Stimulated activated CD4-positive, alpha-beta T cell treated with anti-CD3 and anti-CD28 coated beads, Interleukin-1b, Interleukin-23, amount 100 ng/mL, for 1 hour (primary cell): ENCODE results near the gene CFAP73.

Source experiments
- DNase-seq, 2 donors: peaks; one replicate each; pipeline ENCODE4 v3.0.0-alpha.2; 2020; ENCODE audit warnings: low read depth in 2 of 2

The CFAP73 gene

DNA sequence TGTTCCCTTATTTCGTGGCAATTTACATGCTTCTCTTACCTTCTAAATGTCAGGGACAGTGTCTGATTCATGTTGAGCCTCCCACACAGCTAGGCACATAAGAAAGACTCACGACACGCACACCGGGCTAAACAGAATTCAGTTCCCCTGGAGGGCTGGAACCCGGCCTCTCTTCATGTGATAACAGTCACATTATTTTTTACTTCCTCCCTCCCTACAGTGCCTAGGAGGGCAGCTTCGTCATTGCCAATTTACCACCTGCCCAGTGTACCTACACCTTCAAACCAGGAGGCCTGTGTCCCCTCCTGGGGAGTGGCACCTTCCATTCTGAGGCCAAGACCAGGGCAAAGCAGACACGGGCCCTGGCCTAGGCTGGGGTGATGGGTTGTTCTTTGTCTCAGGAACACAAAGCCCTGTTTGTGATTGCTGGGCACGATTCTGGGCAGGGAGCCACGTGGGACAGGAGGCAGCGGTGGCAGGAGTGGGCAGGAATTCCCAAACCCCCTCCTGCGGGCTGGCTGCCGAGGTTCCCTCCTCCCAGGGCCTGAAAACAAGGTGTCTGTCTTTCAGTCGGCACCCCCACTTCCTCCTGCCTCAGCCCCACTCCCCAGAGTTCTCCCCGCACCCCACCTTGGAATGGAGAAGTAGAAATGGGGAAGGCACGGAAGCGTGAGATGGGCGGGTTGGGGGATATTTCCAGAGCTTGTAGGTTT, 7.2 kb upstream of the CFAP73 start:
- no peak for DNase-seq

DNA sequence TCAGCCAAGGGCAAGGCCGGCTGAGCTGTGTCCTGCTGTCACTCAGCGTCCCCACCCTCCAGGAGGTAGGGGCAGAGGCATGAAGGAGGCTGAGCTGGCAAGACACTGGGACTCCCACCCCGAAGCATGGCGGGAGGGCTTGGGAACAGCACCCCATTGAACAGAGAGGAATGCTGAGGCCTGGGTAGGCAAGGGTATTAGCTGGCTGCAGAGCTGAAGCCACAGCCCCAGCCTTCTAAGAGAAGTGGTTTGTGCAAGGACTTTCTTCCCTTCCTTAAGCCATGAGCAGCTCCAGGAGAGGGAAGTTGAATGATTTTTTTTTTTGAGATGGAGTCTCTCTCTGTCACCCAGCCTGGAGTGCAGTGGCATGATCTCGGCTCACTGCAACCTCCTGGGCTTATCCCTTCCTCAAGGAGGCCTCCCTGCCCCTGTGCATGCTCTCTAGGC, 6.6 kb upstream of the CFAP73 start:
- DNase-seq: no peak

DNA sequence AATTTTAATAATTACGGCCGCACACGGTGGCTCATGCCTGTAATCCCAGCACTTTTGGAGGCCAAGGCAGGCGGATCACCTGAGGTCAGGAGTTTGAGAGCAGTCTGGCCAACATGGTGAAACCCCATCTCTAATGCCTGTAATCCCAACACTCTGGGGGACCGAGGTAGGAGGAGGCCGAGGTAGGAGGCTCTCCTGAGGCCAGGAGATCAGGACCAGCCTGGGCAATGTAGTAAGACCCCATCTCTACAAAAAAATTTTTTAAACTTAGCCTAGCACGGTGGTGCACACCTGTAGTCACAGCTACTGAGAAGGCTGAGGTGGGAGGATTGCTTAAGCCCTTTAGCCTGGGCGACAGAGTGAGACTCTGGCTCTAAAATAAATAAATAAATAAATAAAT, 5.6 kb upstream of the CFAP73 start:
- DNase-seq: no peak

DNA sequence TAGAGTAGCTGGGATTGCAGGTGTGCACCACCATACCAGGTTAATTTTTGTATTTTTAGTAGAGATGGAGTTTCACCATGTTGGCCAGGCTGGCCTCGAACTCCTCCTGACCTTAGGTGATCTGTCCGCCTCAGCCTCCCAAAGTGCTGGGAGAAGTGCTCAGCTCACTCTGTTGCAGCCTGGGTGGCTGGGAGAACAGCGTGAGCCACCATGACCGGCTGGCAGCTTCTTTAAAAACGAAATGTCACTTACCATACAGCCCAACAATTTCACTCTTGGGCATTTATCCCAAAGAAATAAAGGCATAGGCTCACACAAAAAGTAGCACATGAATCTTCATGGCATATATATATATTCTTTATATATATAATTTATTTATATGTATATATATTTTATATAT, 4.7 kb upstream of the CFAP73 start:
- no peak for DNase-seq

DNA sequence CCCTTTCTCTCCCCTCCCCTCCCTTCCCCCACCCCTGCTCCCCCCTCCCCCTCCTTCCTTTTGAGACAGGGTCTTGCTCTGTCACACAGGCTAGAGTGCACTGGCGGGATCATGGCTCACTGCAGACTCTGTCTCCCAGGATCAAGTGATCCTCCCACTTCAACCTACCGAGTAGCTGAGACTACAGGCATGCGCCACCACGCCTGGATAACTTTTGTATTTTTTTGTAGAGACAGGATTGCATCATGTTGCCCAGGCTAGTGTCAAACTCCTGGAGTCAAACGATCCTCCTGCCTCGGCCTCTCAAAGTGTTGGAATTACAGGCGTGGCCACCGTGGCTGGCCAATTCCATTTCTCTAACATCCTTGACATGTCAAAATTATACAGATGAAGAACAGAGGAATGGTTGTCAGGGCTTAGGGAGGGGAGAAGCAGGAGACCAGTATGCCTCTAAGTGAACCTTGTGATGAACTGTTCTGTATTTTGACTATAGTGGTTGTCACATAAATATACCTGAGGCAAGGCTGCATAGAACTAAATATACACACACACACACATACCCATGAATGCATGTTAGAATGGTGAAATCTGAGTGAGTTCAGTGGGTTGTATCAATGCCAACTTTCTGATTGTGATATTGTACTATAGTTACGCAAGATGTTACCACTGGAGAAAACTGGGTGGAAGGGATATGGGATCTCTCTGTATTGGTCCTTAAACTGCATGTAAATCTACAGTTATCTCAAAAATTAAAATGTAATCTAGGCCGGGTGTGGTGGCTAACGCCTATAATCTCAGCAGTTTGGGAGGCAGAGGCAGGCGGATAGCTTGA, 3.6 kb upstream of the CFAP73 start:
- DNase-seq: no peak

DNA sequence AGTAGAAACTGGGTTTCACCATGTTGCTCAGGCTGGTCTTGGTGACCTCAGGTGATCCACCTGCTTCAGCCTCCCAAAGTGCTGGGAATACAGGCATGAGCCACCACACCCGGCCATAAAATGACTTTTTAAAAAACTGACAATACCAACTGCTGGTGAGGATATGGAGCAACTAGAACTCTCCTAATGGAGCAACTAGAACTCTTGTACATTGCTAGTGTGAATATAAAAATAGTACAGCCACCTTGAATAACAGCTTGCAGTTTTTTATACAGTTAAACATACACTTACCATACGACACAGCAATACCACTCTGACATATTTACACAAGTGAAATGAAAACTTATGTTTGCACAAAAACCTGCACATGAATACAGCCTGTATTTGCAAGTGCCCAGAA, 2.5 kb upstream of the CFAP73 start:
- DNase-seq: no peak

DNA sequence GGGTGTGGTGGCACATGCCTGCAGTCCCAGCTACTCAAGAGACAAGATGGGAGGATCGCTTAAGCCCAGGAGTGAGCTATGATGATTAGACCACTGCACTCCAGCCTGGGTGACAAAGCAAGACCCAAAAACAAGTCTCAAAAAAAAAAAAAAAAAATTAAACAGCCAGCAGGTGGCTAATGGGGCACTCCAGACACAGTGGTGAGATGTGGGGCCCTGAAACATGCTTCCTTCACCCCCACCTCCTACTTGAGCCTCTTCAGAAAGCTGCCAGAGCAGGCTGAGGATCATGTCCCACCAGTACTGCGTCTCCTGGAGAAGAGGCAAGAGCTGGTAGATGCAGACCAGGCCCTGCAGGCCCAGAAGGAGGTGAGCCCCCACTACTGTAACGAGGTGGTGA, 2.1 kb downstream of the CFAP73 start:
- no peak for DNase-seq

DNA sequence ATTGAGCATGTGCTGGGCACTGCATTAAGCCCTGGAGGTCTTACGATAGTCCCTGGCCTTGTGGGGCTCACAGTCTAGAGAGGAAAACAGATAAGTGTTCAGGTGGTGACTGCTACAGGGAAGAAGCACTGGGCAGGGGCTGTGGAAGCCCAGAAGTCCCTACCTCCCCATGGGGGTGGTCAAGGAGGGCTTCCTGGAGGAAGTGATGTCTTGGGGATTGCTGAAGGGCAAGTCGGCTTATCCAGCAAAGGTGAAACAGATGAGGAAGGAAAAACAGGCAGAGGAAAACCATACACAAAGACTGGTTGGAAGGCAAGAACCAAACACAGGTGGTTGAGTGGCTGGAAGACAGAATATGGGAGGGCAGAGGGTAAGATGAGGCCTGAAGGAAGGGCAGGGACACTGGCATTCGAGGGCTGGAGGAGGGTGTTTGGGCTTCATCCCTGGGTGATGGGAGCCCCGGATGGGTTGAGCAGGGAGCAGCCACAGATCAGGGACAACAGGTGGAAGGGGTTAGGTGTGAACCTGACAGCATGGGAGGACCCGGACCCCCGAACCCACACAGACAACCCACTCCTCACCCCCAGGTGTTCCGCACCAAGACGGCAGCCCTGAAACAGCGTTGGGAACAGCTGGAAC, 2.8 kb downstream of the CFAP73 start:
- no peak for DNase-seq

DNA sequence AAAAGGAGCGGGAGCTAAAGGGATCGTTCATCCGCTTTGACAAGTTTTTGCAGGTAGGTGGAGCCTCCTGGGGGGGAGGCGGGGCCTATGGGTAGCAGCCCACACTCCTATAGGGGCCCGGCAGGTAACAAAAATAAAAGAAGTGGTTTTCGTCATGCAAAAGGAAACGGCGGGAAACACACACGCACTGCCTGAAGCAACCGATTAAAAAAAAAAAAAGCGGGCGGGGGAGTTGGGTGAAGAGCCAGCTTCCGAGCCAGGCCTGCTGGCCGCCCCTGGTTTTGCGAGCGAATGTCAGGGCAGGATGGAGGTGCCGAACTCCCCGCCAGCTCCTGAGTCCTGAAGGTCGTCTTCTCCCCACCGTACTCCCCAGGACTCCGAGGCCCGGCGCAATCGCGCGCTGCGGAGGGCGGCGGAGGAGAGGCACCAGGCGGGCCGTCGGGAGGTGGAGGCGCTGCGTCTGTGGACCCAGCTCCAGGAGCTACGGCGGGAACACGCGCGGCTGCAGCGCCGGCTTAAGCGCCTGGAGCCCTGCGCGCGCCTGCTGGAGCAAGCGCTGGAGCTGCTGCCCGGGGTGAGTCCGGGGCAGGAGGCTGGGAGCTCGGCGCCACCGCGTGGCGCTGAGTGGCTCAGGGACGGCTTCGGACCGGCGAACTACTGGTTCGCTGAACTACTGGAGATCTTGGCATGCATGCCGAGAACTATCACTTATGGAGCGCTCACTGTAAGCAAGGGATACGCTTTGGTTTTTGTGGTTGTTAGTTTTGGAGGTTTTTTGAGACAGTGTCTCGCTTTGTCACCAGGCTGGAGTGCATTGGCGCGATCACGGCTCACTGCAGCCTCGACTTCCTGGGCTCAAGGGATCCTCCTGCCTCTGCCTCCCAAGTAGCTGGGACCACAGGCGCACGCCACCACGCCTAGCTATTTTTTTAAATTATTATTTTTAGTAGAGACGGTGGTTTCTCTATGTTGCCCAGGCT, 3.6 kb downstream of the CFAP73 start:
- peak in 1 of 2 donors; percentile 38 for DNase-seq

DNA sequence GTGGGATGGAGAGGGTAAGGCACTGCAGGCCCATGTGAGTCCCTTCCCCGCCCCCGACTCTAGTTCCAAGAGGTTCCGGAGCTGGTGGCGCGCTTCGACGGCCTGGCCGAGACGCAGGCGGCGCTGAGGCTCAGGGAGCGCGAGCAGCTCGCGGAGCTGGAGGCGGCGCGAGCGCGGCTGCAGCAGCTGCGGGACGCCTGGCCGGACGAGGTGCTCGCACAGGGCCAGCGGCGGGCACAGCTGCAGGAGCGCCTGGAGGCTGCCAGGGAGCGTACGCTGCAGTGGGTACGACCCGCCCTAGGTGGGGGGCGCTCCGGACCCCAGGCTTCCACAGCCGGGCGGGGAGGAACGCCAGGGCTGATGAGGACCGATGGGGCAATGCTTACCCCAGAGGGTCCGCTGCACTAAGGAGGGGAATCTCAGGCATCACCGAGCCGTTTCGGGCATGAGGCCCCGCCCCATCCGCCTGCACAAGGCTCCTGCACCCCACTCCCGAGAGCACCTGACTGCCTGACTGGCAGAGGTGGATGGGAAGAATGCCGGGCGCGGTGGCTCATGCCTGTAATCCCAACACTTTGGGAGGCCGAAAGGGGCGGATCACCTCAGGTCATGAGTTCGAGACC, 4.9 kb downstream of the CFAP73 start:
- no peak for DNase-seq

DNA sequence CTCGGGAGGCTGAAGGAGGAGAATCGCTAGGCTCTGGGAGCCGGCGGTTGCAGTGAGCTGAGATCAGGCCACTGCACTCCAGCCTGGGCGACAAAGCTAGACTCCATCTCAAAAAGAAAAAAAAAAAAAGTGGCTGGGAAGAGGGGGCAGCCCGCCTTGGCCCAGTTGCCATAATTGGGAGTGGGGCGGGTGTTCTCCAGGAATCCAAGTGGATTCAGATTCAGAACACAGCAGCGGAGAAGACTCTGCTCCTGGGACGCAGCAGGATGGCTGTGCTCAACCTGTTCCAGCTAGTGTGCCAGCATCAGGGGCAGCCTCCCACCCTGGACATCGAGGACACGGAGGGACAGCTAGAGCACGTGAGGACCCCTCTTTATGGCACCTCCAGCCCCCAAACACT, 5.5 kb downstream of the CFAP73 start:
- no peak for DNase-seq

DNA sequence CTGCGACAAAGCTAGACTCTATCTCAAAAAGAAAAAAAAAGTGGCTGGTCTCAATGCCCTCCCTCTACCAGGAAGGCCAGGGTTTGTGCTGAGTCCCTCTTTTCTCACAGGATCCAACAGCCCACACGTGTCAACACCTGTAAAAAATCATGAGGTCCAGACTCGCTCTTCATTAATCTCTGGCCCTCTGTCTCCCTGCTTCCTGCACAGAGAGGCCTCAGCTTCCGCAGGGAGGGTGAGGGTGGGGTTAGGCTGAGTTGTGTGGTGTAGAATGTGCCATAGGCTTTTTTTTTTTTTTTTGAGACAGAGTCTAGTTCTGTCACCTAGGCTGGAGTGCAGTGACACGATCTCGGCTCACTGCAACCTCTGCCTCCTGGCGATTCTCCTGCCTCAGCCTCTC, 6.1 kb downstream of the CFAP73 start:
- no peak for DNase-seq

DNA sequence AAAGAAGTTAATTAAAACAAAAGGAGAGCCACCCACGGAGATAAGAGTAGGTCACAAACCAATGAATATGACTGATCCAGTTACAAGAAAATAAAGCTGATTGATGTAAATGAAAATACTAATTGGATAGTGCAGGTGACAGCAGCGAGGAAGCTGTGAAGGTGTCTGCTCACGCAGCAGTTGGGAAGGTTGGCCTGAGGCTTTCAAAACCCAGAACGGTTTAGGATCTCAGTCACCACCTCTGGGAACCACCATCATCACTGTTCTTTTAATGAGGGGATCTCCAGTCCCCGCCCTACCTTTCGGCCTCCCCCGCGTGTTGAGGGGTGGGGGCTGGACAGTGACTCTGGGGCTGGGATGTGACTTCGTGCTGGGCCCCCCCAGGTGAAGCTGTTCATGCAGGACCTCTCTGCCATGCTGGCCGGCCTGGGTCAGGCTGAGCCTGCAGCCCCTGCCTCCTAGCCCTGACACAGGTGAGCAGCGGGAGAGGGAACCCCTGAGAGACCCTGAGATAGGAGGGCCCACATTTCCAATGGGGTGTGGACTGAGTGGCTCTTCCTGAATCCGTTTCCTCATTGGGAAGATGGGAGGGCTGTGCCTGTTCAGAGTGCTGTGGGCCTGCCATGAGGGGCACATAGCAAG, 7.8 kb downstream of the CFAP73 start:
- DNase-seq: no peak

DNA sequence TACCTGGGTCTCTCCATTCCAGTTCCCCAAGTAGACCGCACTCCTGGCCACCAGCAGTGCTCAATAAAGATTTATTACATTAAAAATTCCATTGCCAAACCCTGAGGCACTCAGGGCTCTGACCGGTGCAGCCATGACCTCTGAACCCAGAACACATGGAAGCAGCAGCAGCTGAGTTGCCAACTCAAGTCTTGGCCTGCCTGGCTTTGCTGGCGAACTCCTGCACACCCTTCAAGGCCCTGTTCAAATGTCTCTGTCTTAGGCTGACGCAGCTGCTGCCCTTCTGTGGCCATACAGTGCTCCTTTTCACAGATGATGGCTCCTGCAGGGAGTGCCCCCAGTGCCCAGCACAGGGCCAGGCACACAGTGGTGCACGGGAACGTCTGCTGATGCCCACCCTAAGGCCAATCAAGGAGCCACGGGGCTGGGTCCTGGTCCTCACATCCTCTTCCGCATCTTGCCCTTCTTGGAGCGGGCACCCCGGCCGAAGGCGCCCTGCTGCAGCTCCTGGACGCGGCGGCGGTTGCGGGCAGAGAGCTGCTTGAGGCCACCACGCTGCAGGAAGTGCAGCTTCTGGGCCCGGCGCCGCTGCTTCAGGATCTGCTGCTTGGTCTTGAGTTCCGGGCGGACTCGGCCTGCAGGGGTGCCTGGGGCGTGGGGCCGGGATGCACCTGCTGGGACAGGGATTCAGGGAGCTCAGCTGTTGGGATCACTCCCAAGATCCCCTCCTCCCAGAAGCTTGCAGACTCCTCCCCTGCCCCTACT, 9.1 kb downstream of the CFAP73 start:
- DNase-seq: no peak

DNA sequence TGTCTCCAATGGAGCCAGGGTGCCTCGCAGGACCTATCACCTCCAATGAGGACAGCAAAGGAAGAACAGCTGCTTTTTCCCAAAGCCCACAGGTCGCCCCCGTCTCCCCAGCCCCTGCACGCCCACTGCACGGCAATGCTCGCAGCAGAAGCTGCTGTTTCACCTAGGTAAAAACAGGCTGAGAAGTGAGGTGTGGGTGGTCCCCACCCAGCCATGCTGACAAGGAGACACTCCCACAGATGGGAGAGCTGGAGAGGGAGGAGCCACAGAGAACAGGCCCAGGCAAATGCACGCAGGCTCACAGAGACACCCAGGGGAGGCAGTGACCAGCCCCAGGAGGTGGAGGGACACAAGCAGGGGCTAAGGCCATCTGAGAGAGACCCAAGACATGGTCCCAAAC, 10.4 kb downstream of the CFAP73 start:
- DNase-seq: no peak

DNA sequence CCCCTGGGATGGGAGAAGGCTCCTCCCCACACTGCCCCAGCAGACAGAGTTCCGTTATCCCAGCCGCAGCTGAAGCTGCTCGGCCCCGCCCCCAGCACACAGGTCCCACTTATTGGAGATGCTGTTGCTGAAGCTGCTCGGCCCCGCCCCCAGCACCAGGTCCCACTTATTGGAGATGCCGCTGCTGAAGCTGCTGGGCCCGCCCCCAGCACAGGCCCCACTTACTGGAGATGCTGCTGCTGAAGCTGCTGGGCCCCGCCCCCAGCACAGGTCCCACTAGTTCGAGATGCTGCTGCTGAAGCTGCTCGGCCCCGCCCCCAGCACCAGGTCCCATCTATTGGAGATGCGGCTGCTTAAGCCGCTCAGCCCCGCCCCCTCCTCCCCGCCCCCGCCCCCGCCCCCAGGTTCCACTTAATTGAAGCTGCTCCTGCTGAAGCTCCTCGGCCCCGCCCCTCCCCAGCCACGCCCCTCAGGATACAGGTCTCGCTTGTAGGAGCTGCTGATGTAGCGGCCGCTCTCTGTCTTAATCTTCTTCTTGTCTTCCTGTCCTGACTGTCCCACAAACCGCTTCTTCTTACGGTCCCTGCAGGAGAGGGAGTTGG, 12.0 kb downstream of the CFAP73 start:
- DNase-seq: no peak

DNA sequence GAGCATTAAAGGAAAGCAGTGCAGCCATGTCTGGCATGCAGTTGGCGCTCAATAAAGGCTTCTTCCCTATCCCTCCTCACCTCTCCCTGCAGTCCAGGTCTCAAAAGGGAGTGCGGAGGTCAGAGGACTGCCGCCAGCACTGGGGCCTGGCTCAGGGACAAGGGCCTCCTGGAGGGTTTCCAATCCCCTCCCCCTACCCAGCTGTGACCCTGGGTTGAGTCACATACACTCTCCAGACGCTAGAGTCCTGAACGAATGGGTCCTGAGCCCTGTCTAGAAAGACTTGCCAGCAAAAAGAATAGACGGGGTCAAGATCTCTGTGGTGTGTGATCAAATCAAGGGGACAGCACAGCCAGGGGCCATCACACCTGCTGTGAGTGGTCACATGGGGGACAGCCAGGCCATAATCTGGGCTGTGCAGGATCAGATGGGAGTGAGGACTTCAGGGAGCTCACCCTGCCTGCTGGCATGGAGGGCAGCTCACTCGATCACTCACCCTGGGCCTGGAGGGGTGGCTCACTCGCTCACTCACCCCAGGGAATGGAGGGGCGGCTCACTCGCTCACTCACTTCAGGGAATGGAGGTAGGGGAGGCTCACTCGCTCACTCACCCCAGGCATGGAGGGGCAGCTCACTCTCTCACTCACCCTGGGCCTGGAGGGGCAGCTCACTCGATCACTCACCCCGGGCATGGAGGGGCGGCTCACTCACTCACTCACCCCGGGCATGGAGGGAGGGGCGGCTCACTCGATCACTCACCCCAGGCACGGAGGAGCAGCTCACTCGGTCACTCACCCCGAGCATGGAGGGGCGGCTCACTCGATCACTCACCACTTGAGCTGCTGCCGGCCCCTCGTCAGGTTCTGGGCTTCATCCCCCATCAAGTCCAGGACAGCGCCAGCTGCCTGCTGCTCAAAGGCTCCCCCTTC, 12.8 kb downstream of the CFAP73 start:
- no peak for DNase-seq

DNA sequence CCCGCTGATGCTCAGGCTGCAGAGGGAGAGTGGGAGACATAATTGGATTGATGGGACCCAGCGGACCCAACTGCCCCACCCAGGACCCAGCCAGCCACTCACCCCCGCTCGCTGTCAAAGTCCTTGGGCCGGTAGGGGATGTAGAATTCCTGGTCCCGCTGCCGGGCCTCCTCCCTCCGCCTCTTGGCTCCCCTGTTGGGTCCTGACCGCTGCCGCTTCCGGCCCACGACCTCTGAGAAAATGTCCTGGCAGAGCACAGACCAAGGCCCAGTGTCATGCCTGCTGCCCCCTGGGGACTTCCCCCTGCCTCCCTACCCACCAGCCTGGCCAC, 13.5 kb downstream of the CFAP73 start:
- DNase-seq: no peak

DNA sequence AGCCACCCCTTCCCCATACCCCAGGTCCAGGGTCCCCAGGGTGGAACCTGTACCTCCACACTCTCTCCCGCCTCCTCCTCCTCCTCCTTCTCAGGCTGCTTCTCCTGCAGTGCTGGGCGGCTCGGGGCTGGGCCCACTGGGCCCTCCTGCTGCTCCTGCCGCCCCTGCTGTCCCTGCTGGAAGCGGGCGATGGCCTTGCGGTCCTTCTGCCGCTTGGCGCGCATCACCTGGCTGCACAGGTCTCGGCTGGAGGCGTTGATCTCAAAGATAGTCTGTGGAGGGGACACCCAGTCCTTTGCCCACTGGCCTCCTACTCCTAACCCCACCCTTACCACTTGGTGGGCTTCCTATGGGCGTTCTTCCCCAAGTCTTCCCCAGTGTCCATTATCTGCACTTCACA, 14.5 kb downstream of the CFAP73 start:
- DNase-seq: no peak
